Testis (tissue), 3 donors: Measurements from ENCODE around the gene LAMA1. TPM values are rescaled to one million over a fixed set of nuclear protein-coding genes. Genes with fewer than 3 reads are reported as not detected.

ENCODE experiments used
- DNase-seq: peaks from one replicate; pipeline ENCODE4 v3.0.0-alpha.2; 2019
- H3K27ac ChIP-seq, 2 donors: fragments of 200-600 bp; sonication (generic); one replicate each; pipeline ENCODE4 v1.5.1; 2019
- H3K27me3 ChIP-seq: fragments of 200-600 bp; sonication (generic); one replicate; pipeline ENCODE4 v1.5.1; 2019
- H3K36me3 ChIP-seq: fragments of 200-600 bp; sonication (generic); one replicate; pipeline ENCODE4 v1.5.1; 2017; ENCODE audit warnings: low read depth; ENCODE audit errors: missing control alignments
- H3K4me1 ChIP-seq: fragments of 200-600 bp; sonication (generic); one replicate; pipeline ENCODE4 v1.5.1; 2019
- H3K4me3 ChIP-seq, 2 donors: fragments of 200-600 bp; sonication (generic); one replicate each; pipeline ENCODE4 v1.5.1; 2017 to 2019
- H3K9me3 ChIP-seq: fragments of 200-600 bp; sonication (generic); one replicate; pipeline ENCODE4 v1.5.1; 2017
- CTCF ChIP-seq, 3 experiments: fragments of 450-650 bp in 2 of 3; fragments of 200-600 bp in 1 of 3; sonication (generic) in 1 of 3; IDR thresholded peaks; one replicate each; pipeline ENCODE4 v1.5.1; 2016 to 2019; ENCODE audit warnings: antibody characterized with exemption in 3 of 3, mild to moderate bottlenecking in 2 of 3, moderate library complexity in 1 of 3
- POLR2A ChIP-seq: fragments of 450-650 bp; IDR thresholded peaks from one replicate; pipeline ENCODE4 v1.6.1; 2017; ENCODE audit warnings: antibody characterized with exemption, mild to moderate bottlenecking, moderate library complexity
- WGBS, 2 donors: methylation state at CpG; one replicate each; pipeline ENCODE4 v1.1.5; 2018; 5-methylcytosine and 5-hydroxymethylcytosine counted together
- intact Hi-C: fragments of 100-400 bp; cut with DNase I; formaldehyde crosslinking; loops from one replicate; pipeline ENCODE4 v1.15.1; 2023; ENCODE audit warnings: low total_unique reads
- polyA plus RNA-seq: library from polyadenylated mRNA; stranded (reverse); fragments of 350-450 nt; fragmentation: Illumina TruSeq; extraction: RNeasy Lipid Tissue Mini Kit (QIAGEN cat#74804); gene quantifications from one replicate; pipeline ENCODE4 v1.2.3, GENCODE V29; 2014; ENCODE audit warnings: low read depth, low replicate concordance; ENCODE audit not compliant: insufficient read depth
- total RNA-seq, 2 donors: library from RNA; depleted of rRNA; stranded (reverse); fragments of >200 nt; gene quantifications; one replicate each; pipeline ENCODE4 v1.2.3, GENCODE V29; 2016

Gene LAMA1
- total and polyA plus RNA-seq, 3 donors from 2014 or later, result 35.7 to 146 (median 141) TPM

GRCh38 chr18:7017013-7017412 is 100.6 kb downstream of the LAMA1 start:
- TF ChIP-seq CTCF (IDR thresholded peaks at IDR 0.05) (no peak), POLR2A (no peak)
- Histone ChIP-seq H3K36me3 (no peaks in the 10 kb centered on the region), H3K27ac (no peak overlapping the region), H3K4me3 (no peak overlapping the region), H3K9me3 (no peaks in the 10 kb centered on the region), H3K27me3 (no peaks in the 10 kb centered on the region), H3K4me1 (no peaks in the 10 kb centered on the region)
- no peak for DNase-seq
- 86 to 92% methylated on average over 5 of the region's 5 CpGs for WGBS, 2 donors
- intact Hi-C loops, result no loop called here

- Histone ChIP-seq H3K27ac (no peak overlapping the region), H3K9me3 (no peaks in the 10 kb centered on the region), H3K4me1 (no peaks in the 10 kb centered on the region), H3K4me3 (peak overlapping the region in 1 of 2 donors; percentile 13), H3K36me3 (no peaks in the 10 kb centered on the region), H3K27me3 (no peaks in the 10 kb centered on the region)
- intact Hi-C loops, result no loop called here
- TF ChIP-seq POLR2A (no peak), CTCF (IDR thresholded peaks at IDR 0.05) (no peak)
- DNase-seq, result no peak
- WGBS, 2 donors, result 48 to 65% methylated on average over 17 to 19 of the region's 19 CpGs
Measured at GRCh38 chr18:7011142-7011541, 106.5 kb downstream of the LAMA1 start.

DNA sequence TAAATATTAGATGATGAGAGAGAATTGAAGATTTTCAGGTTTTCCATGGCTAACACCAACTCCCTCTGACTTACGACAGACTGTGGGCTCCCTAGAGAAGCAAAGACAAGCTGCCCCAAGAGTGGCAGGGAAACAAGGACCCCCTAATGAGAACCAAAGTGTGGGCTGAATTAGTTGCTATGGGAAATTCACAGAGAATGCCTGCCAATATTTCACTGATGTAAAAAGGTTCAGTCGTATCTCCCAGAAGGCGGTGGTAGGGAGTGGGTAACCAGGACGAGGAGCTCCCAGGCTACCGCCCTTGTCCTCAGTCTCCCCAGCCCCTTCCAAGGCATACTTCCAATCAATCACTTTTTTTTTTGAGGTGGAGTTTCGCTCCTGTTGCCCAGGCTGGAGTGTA is 113.6 kb downstream of the LAMA1 start:
- WGBS, 2 donors, result 90 to 98% methylated on average over 6 of the region's 6 CpGs
- Histone ChIP-seq H3K4me1 (no peaks in the 10 kb centered on the region), H3K27ac (no peak overlapping the region), H3K36me3 (no peaks in the 10 kb centered on the region), H3K4me3 (no peak overlapping the region), H3K27me3 (no peaks in the 10 kb centered on the region), H3K9me3 (no peaks in the 10 kb centered on the region)
- TF ChIP-seq POLR2A, result no peak
- intact Hi-C loops, result no loop called here
- DNase-seq, result no peak

DNA sequence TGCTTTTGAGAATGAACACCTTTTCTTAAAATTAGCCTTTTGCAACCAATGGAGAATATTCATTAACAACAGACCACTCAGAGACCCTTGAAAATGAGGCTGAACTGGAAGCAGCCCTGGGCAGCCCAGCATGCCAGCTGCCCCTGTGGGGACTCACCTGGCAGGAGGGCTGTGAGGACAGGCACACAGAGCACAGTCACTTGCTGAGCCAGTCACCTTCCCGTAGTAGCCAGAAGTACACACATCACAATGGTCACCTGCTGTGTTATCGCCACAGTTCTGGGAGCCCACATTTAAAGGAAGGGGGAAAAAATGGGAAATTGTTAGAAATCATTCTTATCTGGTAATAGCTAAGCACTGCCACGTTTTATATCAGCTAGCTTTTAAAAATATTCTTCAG is 115.5 kb downstream of the LAMA1 start:
- Histone ChIP-seq H3K27ac (no peak overlapping the region), H3K9me3 (no peaks in the 10 kb centered on the region), H3K27me3 (no peaks in the 10 kb centered on the region), H3K36me3 (no peaks in the 10 kb centered on the region), H3K4me1 (no peaks in the 10 kb centered on the region), H3K4me3 (no peak overlapping the region)
- no peak for DNase-seq
- intact Hi-C loops, result no loop called here
- TF ChIP-seq POLR2A (no peak), CTCF (IDR thresholded peaks at IDR 0.05) (no peak)
- 61 to 64% methylated on average over 3 of the region's 3 CpGs for WGBS, 2 donors

GRCh38 chr18:7000484-7001096 is 117.0 kb downstream of the LAMA1 start:
- DNase-seq, result no peak
- H3K4me1 ChIP-seq, result no peaks in the 10 kb centered on the region
- no peaks in the 10 kb centered on the region for H3K27me3 ChIP-seq
- peak in 2 of 3 experiments; percentile 26 to 50 for TF ChIP-seq CTCF (IDR thresholded peaks at IDR 0.05)
- TF ChIP-seq POLR2A, result no peak
- no peak overlapping the region for H3K4me3 ChIP-seq
- no peaks in the 10 kb centered on the region for H3K36me3 ChIP-seq
- no peaks in the 10 kb centered on the region for H3K9me3 ChIP-seq
- WGBS, 2 donors, result 26 to 40% methylated on average over 9 of the region's 9 CpGs
- intact Hi-C loops, result no loop called here
- H3K27ac ChIP-seq, result no peak overlapping the region
